H1 (cell line): ENCODE results near the gene HEBP1.

ENCODE experiments used
- ATF3 ChIP-seq: IDR thresholded peaks from 2 replicates; pipeline ENCODE4 v1.6.1; 2011; ENCODE audit warnings: low read depth, mild to moderate bottlenecking, low read length; ENCODE audit not compliant: insufficient read depth
- BCL11A ChIP-seq, 2 experiments: IDR thresholded peaks; one replicate each; pipeline ENCODE4 v1.6.1; 2011; ENCODE audit warnings: low read depth in 2 of 2, low read length in 2 of 2, mild to moderate bottlenecking in 2 of 2
- CBX8 ChIP-seq: fragments of 300-800, 300-1000 bp; sonication (generic); IDR thresholded peaks from 2 replicates; pipeline ENCODE4 v1.7.1; 2016; ENCODE audit warnings: low read depth, low read length, borderline replicate concordance
- CREB1 ChIP-seq: IDR thresholded peaks from 2 replicates; pipeline ENCODE4 v1.6.1; 2012; ENCODE audit warnings: inconsistent platforms
- CTCF ChIP-seq, 3 experiments: IDR thresholded peaks; 1 replicate in 2 of 3; 2 replicates in 1 of 3; pipeline versions ENCODE4 v1.5.1 to v1.6.1; 2011; ENCODE audit warnings: low read length in 3 of 3, mild to moderate bottlenecking in 3 of 3, inconsistent platforms in 2 of 3, low read depth in 1 of 3, moderate library complexity in 1 of 3; ENCODE audit not compliant: insufficient read depth in 1 of 3; ENCODE audit errors: control extremely low read depth in 1 of 3
- EZH2 ChIP-seq: fragments of 200-600 bp; sonication (generic); IDR thresholded peaks from 2 replicates; pipeline ENCODE4 v1.7.1; 2012; ENCODE audit warnings: low read depth, mild to moderate bottlenecking, moderate library complexity, low read length, inconsistent platforms; ENCODE audit not compliant: severe bottlenecking
- HDAC6 ChIP-seq: IDR thresholded peaks from one replicate; pipeline ENCODE4 v1.7.1; 2012; ENCODE audit warnings: low read depth, mild to moderate bottlenecking, inconsistent platforms, low read length, moderate library complexity
- MAX ChIP-seq: IDR thresholded peaks from 2 replicates; pipeline ENCODE4 v1.6.1; 2012; ENCODE audit warnings: inconsistent platforms
- PHF8 ChIP-seq: fragments of 200-600 bp; sonication (generic); conservative IDR thresholded peaks from 2 replicates; pipeline ENCODE4 v1.7.1; 2012; ENCODE audit warnings: low read depth, mild to moderate bottlenecking, inconsistent platforms, low read length, moderate library complexity
- POLR2A ChIP-seq, 2 experiments: IDR thresholded peaks; 1 replicate in 1 of 2; 2 replicates in 1 of 2; pipeline ENCODE4 v1.6.1; 2011; ENCODE audit warnings: low read depth in 2 of 2, low read length in 2 of 2, mild to moderate bottlenecking in 2 of 2; ENCODE audit errors: control extremely low read depth in 1 of 2
- POLR2AphosphoS5 ChIP-seq: IDR thresholded peaks from 2 replicates; pipeline ENCODE4 v1.6.1; 2011; ENCODE audit warnings: low read depth, low read length
- RAD21 ChIP-seq, 2 experiments: IDR thresholded peaks in 1 of 2; conservative IDR thresholded peaks in 1 of 2; 2 replicates each; pipeline ENCODE4 v1.6.1; 2011; ENCODE audit warnings: low read depth in 2 of 2, low read length in 2 of 2, improper control_type of control experiment in 1 of 2, inconsistent platforms in 1 of 2, mild to moderate bottlenecking in 1 of 2, moderate library complexity in 1 of 2
- TBP ChIP-seq: IDR thresholded peaks from 2 replicates; pipeline ENCODE4 v1.6.1; 2011; ENCODE audit warnings: low read depth, low read length, improper control_type of control experiment
- YY1 ChIP-seq: IDR thresholded peaks from 2 replicates; pipeline ENCODE4 v1.6.1; 2011; ENCODE audit warnings: low read depth, mild to moderate bottlenecking, low read length

- no peak for TF ChIP-seq YY1
- TF ChIP-seq POLR2AphosphoS5 = no peak
- TF ChIP-seq CTCF (IDR thresholded peaks at IDR 0.05; ENCODE audit: control extremely low read depth in 1 of 3, insufficient read depth in 1 of 3, low read depth in 1 of 3, low read length in 3 of 3) = no peak
- TF ChIP-seq TBP = no peak
- TF ChIP-seq ATF3 = no peak
- no peak for TF ChIP-seq HDAC6
- TF ChIP-seq POLR2A (IDR thresholded peaks at IDR 0.05; ENCODE audit: control extremely low read depth in 1 of 2, low read depth in 2 of 2, low read length in 2 of 2) = no peak
- TF ChIP-seq CREB1 = no peak
- TF ChIP-seq MAX = no peak
- no peak for TF ChIP-seq EZH2
- TF ChIP-seq RAD21 (IDR thresholded peaks at IDR 0.05 in 1 of 2, conservative IDR thresholded peaks at IDR 0.05 in 1 of 2; ENCODE audit: low read depth in 2 of 2, low read length in 2 of 2) = no peak
- no peak for TF ChIP-seq BCL11A (IDR thresholded peaks at IDR 0.05; ENCODE audit: low read depth in 2 of 2, low read length in 2 of 2)
- no peak for TF ChIP-seq PHF8
- TF ChIP-seq CBX8 = no peak
Observed at GRCh38 chr12:12947902-12948301, 52.2 kb downstream of the HEBP1 start.
